ENCODE data around the gene GTPBP1.

- TF ChIP-seq POLR2A (IDR thresholded peaks at IDR 0.05) = no peak
- TF ChIP-seq CTCF (IDR thresholded peaks at IDR 0.05) = no peak
These were observed 44.4 kb downstream of the GTPBP1 start for GRCh38 chr22:38750104-38750503.

Measured in heart left ventricle (tissue), 13 donors.